Pulmonary artery endothelial cell (primary cell): ENCODE data around the gene NCK1. TPM values are rescaled to one million over a fixed set of nuclear protein-coding genes. Genes with fewer than 3 reads are reported as not detected.

Experiments used
- DNase-seq: peaks from one replicate; pipeline ENCODE4 v3.0.0-alpha.2; 2011; ENCODE audit warnings: low read depth, low spot score
- total RNA-seq: library from RNA; depleted of rRNA; stranded (reverse); fragments of >200 nt; gene quantifications from 2 replicates; pipeline ENCODE4 v1.2.3, GENCODE V29; 2014

NCK1 gene
- total RNA-seq, 1 donor from 2014 or later, result 57.3 TPM

- no peak for DNase-seq
Measured at GRCh38 chr3:136906725-136907124, 44.7 kb downstream of the NCK1 start.

- DNase-seq, result no peak
Measured at GRCh38 chr3:136908297-136908696, 46.3 kb downstream of the NCK1 start.

GRCh38 chr3:136909187-136909586 is 47.2 kb downstream of the NCK1 start:
- DNase-seq, result no peak

- DNase-seq, result no peak
Measured at GRCh38 chr3:136910697-136911096, 48.7 kb downstream of the NCK1 start.

GRCh38 chr3:136913168-136913567 is 51.2 kb downstream of the NCK1 start:
- DNase-seq, result no peak

- no peak for DNase-seq
Measured at GRCh38 chr3:136914739-136915138, 52.7 kb downstream of the NCK1 start.

- no peak for DNase-seq
Measured at GRCh38 chr3:136916223-136916622, 54.2 kb downstream of the NCK1 start.

GRCh38 chr3:136919799-136920580 is 58.0 kb downstream of the NCK1 start:
- peak; percentile 78 for DNase-seq

- no peak for DNase-seq
Measured at GRCh38 chr3:136920904-136921611, 59.0 kb downstream of the NCK1 start.

- no peak for DNase-seq
Measured at GRCh38 chr3:136925425-136926190, 63.6 kb downstream of the NCK1 start.

- no peak for DNase-seq
Measured at GRCh38 chr3:136928240-136928639, 66.2 kb downstream of the NCK1 start.

- no peak for DNase-seq
Measured at GRCh38 chr3:136929977-136930670, 68.1 kb downstream of the NCK1 start.

GRCh38 chr3:136931606-136932005 is 69.6 kb downstream of the NCK1 start:
- DNase-seq, result no peak

GRCh38 chr3:136932523-136932922 is 70.5 kb downstream of the NCK1 start:
- DNase-seq, result no peak

- no peak for DNase-seq
Measured at GRCh38 chr3:136932978-136933772, 71.2 kb downstream of the NCK1 start.

GRCh38 chr3:136937175-136937574 is 75.2 kb downstream of the NCK1 start:
- no peak for DNase-seq

GRCh38 chr3:136937851-136938250 is 75.8 kb downstream of the NCK1 start:
- DNase-seq, result peak; percentile 44

- peak; percentile 41 for DNase-seq
Measured at GRCh38 chr3:136938334-136938733, 76.3 kb downstream of the NCK1 start.

GRCh38 chr3:136939489-136939888 is 77.5 kb downstream of the NCK1 start:
- DNase-seq, result no peak

- no peak for DNase-seq
Measured at GRCh38 chr3:136942803-136943202, 80.8 kb downstream of the NCK1 start.

GRCh38 chr3:136943436-136943835 is 81.4 kb downstream of the NCK1 start:
- DNase-seq, result no peak
